ENCODE data around the gene RADX.
A peak's percentile ranks its signal among the peaks of the same experiment; 100 is the strongest.

RADX gene

GRCh38 chrX:106692425-106693065 is 80.8 kb downstream of the RADX start:
- no peak for DNase-seq

GRCh38 chrX:106696502-106696901 is 84.7 kb downstream of the RADX start:
- no peak for DNase-seq

- DNase-seq, result no peak
Measured at GRCh38 chrX:106698693-106699092, 86.9 kb downstream of the RADX start.

- DNase-seq, result no peak
Measured at GRCh38 chrX:106702636-106703035, 90.9 kb downstream of the RADX start.

GRCh38 chrX:106706466-106706865 is 94.7 kb downstream of the RADX start:
- no peak for DNase-seq

- no peak for DNase-seq
Measured at GRCh38 chrX:106707771-106708454, 96.1 kb downstream of the RADX start.

GRCh38 chrX:106710771-106711170 is 99.0 kb downstream of the RADX start:
- DNase-seq, result no peak

- no peak for DNase-seq
Measured at GRCh38 chrX:106711375-106711774, 99.6 kb downstream of the RADX start.

- no peak for DNase-seq
Measured at GRCh38 chrX:106716004-106716403, 104.2 kb downstream of the RADX start.

GRCh38 chrX:106716463-106716862 is 104.7 kb downstream of the RADX start:
- no peak for DNase-seq

GRCh38 chrX:106718709-106719108 is 106.9 kb downstream of the RADX start:
- DNase-seq, result no peak

GRCh38 chrX:106725931-106726330 is 114.2 kb downstream of the RADX start:
- DNase-seq, result no peak

- DNase-seq, result peak; percentile 2
Measured at GRCh38 chrX:106726485-106727437, 115.0 kb downstream of the RADX start, which contains the start of gene RNF128. TSS of gene RNF128 (plus strand) at chrX:106726701. CDS start at chrX:106726914, 213 bp downstream.

- DNase-seq, result no peak
Measured at GRCh38 chrX:106728337-106728736, 116.6 kb downstream of the RADX start.

Measured in hematopoietic multipotent progenitor cell treated with erythropoietin and hydrocortisone succinate and interleukin-3 and kit ligand, for 6 days (in vitro differentiated cells).